Transverse colon (tissue), 4 donors: Measurements from ENCODE around the gene COL9A1. TPM values are rescaled to one million over a fixed set of nuclear protein-coding genes. Genes with fewer than 3 reads are reported as not detected.

Experiments used
- DNase-seq: peaks from one replicate; pipeline ENCODE4 v3.0.0-alpha.2; 2019
- H3K27ac ChIP-seq, 4 donors: fragments of 200-600 bp; sonication (generic); 2 replicates each; pipeline ENCODE4 v1.5.1; 2016 to 2018; ENCODE audit warnings: inconsistent platforms in 4 of 4
- H3K27me3 ChIP-seq: fragments of 200-600 bp; sonication (generic); 2 replicates; pipeline ENCODE4 v1.5.1; 2017; ENCODE audit warnings: inconsistent platforms
- H3K36me3 ChIP-seq, 4 donors: fragments of 200-600 bp; sonication (generic); 2 replicates each; pipeline ENCODE4 v1.5.1; 2017 to 2019; ENCODE audit warnings: inconsistent platforms in 4 of 4
- H3K4me1 ChIP-seq, 4 donors: fragments of 200-600 bp; sonication (generic); 2 replicates each; pipeline ENCODE4 v1.5.1; 2017 to 2020; ENCODE audit warnings: inconsistent platforms in 4 of 4
- H3K4me3 ChIP-seq, 4 donors: fragments of 200-600 bp; sonication (generic); 1 replicate in 1 of 4; 2 replicates in 3 of 4; pipeline versions ENCODE4 v1.5.1 to v1.6.1; 2017 to 2019; ENCODE audit warnings: inconsistent platforms in 4 of 4
- H3K9me3 ChIP-seq, 2 donors: fragments of 200-600 bp; sonication (generic); 2 replicates each; pipeline ENCODE4 v1.5.1; 2017 to 2019; ENCODE audit warnings: inconsistent platforms in 2 of 2
- EP300 ChIP-seq: sonication (generic); formaldehyde crosslinking; IDR thresholded peaks from one replicate; pipeline ENCODE4 v1.6.1; 2017; ENCODE audit warnings: antibody characterized with exemption, low read depth
- POLR2A ChIP-seq: fragments of 450-650 bp; IDR thresholded peaks from one replicate; pipeline ENCODE4 v1.6.1; 2016; ENCODE audit warnings: antibody characterized with exemption, mild to moderate bottlenecking, moderate library complexity
- POLR2AphosphoS5 ChIP-seq, 3 donors: sonication (generic); formaldehyde crosslinking; IDR thresholded peaks; one replicate each; pipeline ENCODE4 v1.6.1; 2016; ENCODE audit warnings: antibody characterized with exemption in 3 of 3
- WGBS, 2 donors: methylation state at CpG; one replicate each; pipeline ENCODE4 v1.1.5; 2018; ENCODE audit warnings: low coverage in 1 of 2; 5-methylcytosine and 5-hydroxymethylcytosine counted together
- in situ Hi-C, 4 donors: fragments of 200-750 bp; cut with MboI; loops; one replicate each; pipeline versions ENCODE4 v1.15.0 to v1.15.1; 2017; ENCODE audit warnings: low sequenced_read_pairs in 3 of 4, low pct_ligation_motif_present in 1 of 4, low pct_unique_long_range_greater_than_20kb in 1 of 4
- intact Hi-C: fragments of 100-400 bp; cut with DNase I; formaldehyde crosslinking; loops from one replicate; pipeline ENCODE4 v1.15.1; 2023; ENCODE audit warnings: low total_unique reads
- total RNA-seq, 4 donors: library from RNA; depleted of rRNA; stranded (reverse); fragments of >200 nt; gene quantifications; one replicate each; pipeline ENCODE4 v1.1.0, GENCODE V29; 2016
- TF ChIP-seq, protein P1 (sequence below), 5 experiments: fragments of 200-600 bp in 3 of 5; fragments of 450-650 bp in 2 of 5; sonication (generic) in 3 of 5; IDR thresholded peaks; 1 replicate in 2 of 5; 2 replicates in 3 of 5; pipeline ENCODE4 v1.5.1; 2016 to 2017; ENCODE audit warnings: antibody characterized with exemption in 5 of 5, inconsistent platforms in 3 of 5, mild to moderate bottlenecking in 2 of 5, moderate library complexity in 1 of 5

The COL9A1 gene
- total RNA-seq, 4 donors from 2014 or later: 0.64 to 1.5 TPM; not detected in 2

- no peak overlapping the region for H3K4me3 ChIP-seq
- TF ChIP-seq POLR2AphosphoS5 (IDR thresholded peaks at IDR 0.05) (no peak), POLR2A (no peak), EP300 (no peak)
- TF ChIP-seq, protein P1, sequence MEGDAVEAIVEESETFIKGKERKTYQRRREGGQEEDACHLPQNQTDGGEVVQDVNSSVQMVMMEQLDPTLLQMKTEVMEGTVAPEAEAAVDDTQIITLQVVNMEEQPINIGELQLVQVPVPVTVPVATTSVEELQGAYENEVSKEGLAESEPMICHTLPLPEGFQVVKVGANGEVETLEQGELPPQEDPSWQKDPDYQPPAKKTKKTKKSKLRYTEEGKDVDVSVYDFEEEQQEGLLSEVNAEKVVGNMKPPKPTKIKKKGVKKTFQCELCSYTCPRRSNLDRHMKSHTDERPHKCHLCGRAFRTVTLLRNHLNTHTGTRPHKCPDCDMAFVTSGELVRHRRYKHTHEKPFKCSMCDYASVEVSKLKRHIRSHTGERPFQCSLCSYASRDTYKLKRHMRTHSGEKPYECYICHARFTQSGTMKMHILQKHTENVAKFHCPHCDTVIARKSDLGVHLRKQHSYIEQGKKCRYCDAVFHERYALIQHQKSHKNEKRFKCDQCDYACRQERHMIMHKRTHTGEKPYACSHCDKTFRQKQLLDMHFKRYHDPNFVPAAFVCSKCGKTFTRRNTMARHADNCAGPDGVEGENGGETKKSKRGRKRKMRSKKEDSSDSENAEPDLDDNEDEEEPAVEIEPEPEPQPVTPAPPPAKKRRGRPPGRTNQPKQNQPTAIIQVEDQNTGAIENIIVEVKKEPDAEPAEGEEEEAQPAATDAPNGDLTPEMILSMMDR (IDR thresholded peaks at IDR 0.05): no peak
- no peak overlapping the region for H3K27ac ChIP-seq
- no peaks in the 10 kb centered on the region for H3K27me3 ChIP-seq
- 67 to 68% methylated on average over 3 of the region's 3 CpGs for WGBS, 2 donors
- in situ Hi-C loops: loop anchor here in 3 of 4 donors (5.0 to 25.0 kb wide), 2 partner anchors 60 to 580 kb away; no protein-coding TSS in a partner anchor
- no peak for DNase-seq
- H3K4me1 ChIP-seq: no peaks in the 10 kb centered on the region
- H3K36me3 ChIP-seq: no peaks in the 10 kb centered on the region
- intact Hi-C loops: no loop called here
- no peaks in the 10 kb centered on the region for H3K9me3 ChIP-seq
Observed at GRCh38 chr6:70307008-70307407, 4.1 kb upstream of the COL9A1 start.

GRCh38 chr6:70304616-70305015, 1.7 kb upstream of the COL9A1 start:
- Histone ChIP-seq H3K4me1 (no peaks in the 10 kb centered on the region), H3K9me3 (no peaks in the 10 kb centered on the region), H3K27me3 (peaks cover 3% of the 10 kb centered on the region), H3K4me3 (no peak overlapping the region), H3K36me3 (no peaks in the 10 kb centered on the region), H3K27ac (no peak overlapping the region)
- no peak for TF ChIP-seq POLR2AphosphoS5 (IDR thresholded peaks at IDR 0.05)
- no peak for TF ChIP-seq EP300
- TF ChIP-seq, protein P1 (IDR thresholded peaks at IDR 0.05): no peak
- no peak for TF ChIP-seq POLR2A
- DNase-seq: no peak
- WGBS, 2 donors: 63% methylated on average over 1 of the region's 1 CpG; no CpG with 5 or more reads in 1 of the 2 donors
- in situ Hi-C loops: loop anchor here in 3 of 4 donors (5.0 to 25.0 kb wide), 2 partner anchors 63 to 583 kb away; no protein-coding TSS in a partner anchor
- intact Hi-C loops: no loop called here

DNA sequence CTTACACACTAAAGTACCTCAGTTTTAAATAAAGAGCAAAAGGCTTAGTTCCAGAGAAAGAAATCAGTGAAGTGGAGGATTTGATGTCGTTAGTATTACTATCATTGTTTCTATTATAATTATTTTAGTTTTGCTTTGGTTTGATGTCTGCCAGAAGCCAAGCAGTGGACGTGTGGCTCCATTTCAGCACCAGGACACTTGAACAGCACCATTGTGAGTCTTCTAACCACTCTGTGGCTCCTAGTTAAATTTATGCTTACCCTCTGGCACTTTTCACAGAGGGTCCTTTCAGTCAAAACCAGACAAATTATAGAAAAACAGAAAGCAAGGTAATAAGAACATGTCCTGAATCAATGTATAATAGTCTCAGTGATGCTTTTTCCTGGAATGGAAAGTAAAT, 3.4 kb downstream of the COL9A1 start:
- Histone ChIP-seq H3K27ac (no peak overlapping the region), H3K27me3 (peaks cover 6% of the 10 kb centered on the region), H3K9me3 (no peaks in the 10 kb centered on the region), H3K36me3 (no peaks in the 10 kb centered on the region), H3K4me1 (no peaks in the 10 kb centered on the region), H3K4me3 (no peak overlapping the region)
- in situ Hi-C loops: no loop called here
- WGBS, 2 donors: 36 to 41% methylated on average over 2 of the region's 2 CpGs
- intact Hi-C loops: no loop called here
- no peak for DNase-seq
- no peak for TF ChIP-seq EP300
- TF ChIP-seq POLR2A: no peak
- TF ChIP-seq, protein P1 (IDR thresholded peaks at IDR 0.05): no peak
- no peak for TF ChIP-seq POLR2AphosphoS5 (IDR thresholded peaks at IDR 0.05)

DNA sequence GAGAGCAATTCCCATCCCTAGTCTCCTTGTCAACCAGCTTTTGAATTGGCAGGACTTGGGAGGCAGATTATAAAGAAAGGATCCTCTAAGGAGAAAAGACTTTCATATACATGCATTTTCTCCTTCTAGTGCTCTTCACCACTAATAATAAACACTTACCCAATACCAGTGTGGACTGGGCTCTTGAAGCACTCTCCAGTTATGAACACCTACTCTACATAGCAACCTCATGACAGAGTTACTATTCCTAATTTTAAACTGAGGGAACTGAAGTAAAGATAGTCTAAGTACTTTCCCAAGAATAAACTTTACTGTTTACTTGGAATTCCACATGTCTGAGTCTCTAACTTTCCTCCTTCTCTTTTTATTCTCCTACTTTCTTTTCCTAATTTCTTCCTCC, 4.8 kb downstream of the COL9A1 start:
- TF ChIP-seq EP300 (no peak), POLR2A (no peak), POLR2AphosphoS5 (IDR thresholded peaks at IDR 0.05) (no peak)
- TF ChIP-seq, protein P1 (IDR thresholded peaks at IDR 0.05): no peak
- in situ Hi-C loops: no loop called here
- H3K27me3 ChIP-seq: peaks cover 6% of the 10 kb centered on the region
- H3K4me3 ChIP-seq: no peak overlapping the region
- intact Hi-C loops: no loop called here
- H3K36me3 ChIP-seq: no peaks in the 10 kb centered on the region
- no peak for DNase-seq
- H3K9me3 ChIP-seq: no peaks in the 10 kb centered on the region
- no peaks in the 10 kb centered on the region for H3K4me1 ChIP-seq
- H3K27ac ChIP-seq: no peak overlapping the region
